Fibroblast of skin of scalp (primary cell): ENCODE results near the gene SCUBE2.

Source experiments
- DNase-seq: peaks from one replicate; pipeline ENCODE4 v3.0.0-alpha.2; 2013

The SCUBE2 gene

GRCh38 chr11:9073466-9074225, 17.8 kb downstream of the SCUBE2 start:
- no peak for DNase-seq

- DNase-seq = no peak
Measured at GRCh38 chr11:9072626-9073176, 18.7 kb downstream of the SCUBE2 start.

- no peak for DNase-seq
Measured at GRCh38 chr11:9071692-9072091, 19.7 kb downstream of the SCUBE2 start.

GRCh38 chr11:9070749-9071491, 20.5 kb downstream of the SCUBE2 start:
- DNase-seq = no peak

- no peak for DNase-seq
Measured at GRCh38 chr11:9069862-9070470, 21.4 kb downstream of the SCUBE2 start.

GRCh38 chr11:9069256-9069655, 22.1 kb downstream of the SCUBE2 start:
- DNase-seq = no peak

GRCh38 chr11:9066433-9066925, 24.9 kb downstream of the SCUBE2 start:
- DNase-seq = no peak

GRCh38 chr11:9065607-9066432, 25.6 kb downstream of the SCUBE2 start:
- peak; percentile 64 for DNase-seq

GRCh38 chr11:9061807-9062206, 29.6 kb downstream of the SCUBE2 start:
- no peak for DNase-seq

- DNase-seq = no peak
Measured at GRCh38 chr11:9060700-9061111, 30.7 kb downstream of the SCUBE2 start.

GRCh38 chr11:9059406-9059805, 32.0 kb downstream of the SCUBE2 start:
- no peak for DNase-seq

GRCh38 chr11:9057888-9058287, 33.5 kb downstream of the SCUBE2 start:
- no peak for DNase-seq

GRCh38 chr11:9057007-9057406, 34.4 kb downstream of the SCUBE2 start:
- DNase-seq = peak; percentile 9

GRCh38 chr11:9056467-9056866, 34.9 kb downstream of the SCUBE2 start:
- DNase-seq = no peak

- DNase-seq = peak; percentile 79
Measured at GRCh38 chr11:9053316-9054035, 37.9 kb downstream of the SCUBE2 start.

GRCh38 chr11:9052316-9052715, 39.1 kb downstream of the SCUBE2 start:
- no peak for DNase-seq

GRCh38 chr11:9049959-9050358, 41.4 kb downstream of the SCUBE2 start:
- DNase-seq = no peak

GRCh38 chr11:9047964-9048523, 43.4 kb downstream of the SCUBE2 start:
- peak; percentile 60 for DNase-seq

- no peak for DNase-seq
Measured at GRCh38 chr11:9046481-9046880, 44.9 kb downstream of the SCUBE2 start.

GRCh38 chr11:9042488-9042887, 48.9 kb downstream of the SCUBE2 start:
- no peak for DNase-seq

GRCh38 chr11:9041747-9042146, 49.7 kb downstream of the SCUBE2 start:
- DNase-seq = no peak
